Measurements from ENCODE around the gene ATP13A4. TPM values are rescaled to one million over a fixed set of nuclear protein-coding genes. Genes with fewer than 3 reads are reported as not detected.

Gene ATP13A4
- total RNA-seq, 1 donor from 2014 or later = 0.15 TPM

DNA sequence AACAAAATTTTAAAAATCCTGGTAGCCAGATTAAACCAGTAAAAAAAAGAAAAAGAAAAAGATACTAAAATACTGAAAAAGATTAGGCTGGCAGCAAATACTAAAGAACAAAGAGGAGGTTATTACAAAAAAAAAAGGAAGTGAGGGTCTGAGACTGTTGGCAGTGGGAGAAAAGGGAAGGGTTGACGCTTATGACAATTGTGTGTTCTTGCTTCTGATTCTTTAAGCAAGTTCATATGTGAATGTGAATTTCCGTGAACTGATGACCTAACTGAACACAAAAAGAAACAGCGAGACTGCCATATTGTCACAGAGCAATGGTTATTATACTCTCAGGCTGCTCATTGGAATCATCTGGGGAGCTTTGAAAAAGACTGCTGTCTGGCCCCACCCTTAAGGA lies 56.5 kb downstream of the ATP13A4 start:
- no peak for DNase-seq (ENCODE audit: low read depth)

DNA sequence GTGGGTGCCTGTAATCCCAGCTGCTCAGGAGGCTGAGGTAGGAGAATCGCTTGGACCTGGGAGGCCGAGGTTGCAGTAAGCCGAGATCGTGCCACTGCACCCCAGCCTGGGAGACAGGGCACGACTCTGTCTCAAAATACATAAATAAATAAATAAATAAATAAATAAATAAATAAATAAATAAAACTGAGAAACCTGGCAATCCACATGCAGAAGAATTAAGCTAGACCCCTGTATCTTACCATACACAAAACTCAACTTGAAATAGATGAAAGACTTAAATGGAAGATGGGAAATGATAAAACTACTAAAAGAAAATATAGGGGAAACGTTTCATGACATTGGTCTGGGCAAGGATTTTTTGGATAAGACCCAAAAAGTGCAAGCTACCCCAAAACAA lies 58.0 kb downstream of the ATP13A4 start:
- no peak for DNase-seq (ENCODE audit: low read depth)

DNA sequence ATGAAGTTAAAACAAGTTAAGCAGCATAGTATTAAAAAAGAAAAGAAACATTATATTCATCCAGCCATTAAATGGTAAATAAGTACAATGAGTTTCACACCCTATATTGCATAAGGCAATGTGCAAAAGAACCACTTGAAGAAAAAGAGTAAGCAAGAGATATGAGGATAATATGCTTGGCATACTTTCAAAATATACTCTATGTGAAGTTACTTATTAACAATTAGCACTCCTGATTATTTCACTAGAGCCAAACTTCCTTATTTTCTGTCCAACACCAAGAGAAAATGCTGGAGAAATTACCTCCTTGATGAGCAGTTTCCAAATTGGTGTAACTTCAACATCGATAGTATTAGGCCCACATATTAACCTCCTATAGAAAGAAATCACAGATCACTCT lies 63.7 kb downstream of the ATP13A4 start:
- peak; percentile 2 for DNase-seq (ENCODE audit: low read depth)

DNA sequence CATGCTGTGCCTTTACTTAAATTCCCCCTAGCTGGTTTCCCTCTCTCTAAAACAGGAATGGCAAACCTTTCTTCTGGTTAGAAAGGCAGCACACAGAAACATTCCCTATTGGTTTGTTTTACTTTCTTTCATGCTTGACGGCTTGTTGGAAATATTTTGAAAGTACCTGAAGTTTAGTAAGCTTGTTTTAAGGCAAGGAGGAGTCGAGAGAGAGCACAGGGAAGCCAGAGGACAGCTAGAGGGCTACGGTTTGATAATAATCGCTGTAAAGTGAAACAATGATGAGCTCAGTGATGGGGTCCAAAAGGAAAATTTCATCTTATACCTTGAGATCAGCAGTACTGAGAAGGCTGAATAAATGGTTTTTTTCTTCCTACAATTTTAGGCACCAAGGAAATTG lies 64.1 kb downstream of the ATP13A4 start:
- DNase-seq (ENCODE audit: low read depth) = no peak

DNA sequence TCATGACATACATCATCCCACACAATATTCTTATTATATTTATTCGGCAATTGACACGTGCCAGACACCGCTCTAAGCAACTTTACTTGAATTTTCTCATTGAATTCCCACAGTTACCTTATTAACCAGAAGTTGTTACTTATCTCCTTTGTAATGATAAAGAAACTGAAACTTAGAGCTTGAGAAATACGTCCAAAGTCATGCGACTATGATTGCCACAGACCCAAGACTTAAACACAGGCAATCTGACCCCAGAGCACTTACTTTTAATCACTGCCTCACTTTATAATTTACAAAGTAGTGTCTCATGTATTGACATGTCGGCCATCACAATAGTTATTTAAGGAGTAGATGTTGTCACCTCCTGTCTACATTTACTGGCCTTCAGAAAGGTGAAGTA lies 64.7 kb downstream of the ATP13A4 start:
- DNase-seq (ENCODE audit: low read depth) = no peak

DNA sequence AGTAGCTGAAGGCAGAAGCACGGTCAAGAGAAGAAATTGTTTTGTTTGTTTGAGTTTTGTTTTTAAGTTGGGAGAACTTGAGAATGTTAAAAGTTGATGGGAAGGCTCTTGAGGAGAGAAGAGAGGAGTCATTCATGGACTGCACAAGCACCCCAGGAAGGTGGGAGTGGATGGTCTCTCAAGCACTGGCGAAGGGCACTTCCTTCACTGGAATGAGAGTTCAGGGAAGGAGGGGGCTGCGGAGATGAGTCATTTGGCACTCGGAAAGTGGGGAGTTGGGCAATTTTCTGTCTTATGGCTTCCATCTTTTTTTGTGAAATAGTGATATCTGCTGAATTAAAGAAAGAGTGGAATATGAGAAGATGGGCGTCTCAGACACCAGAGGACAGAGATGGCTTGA lies 66.0 kb downstream of the ATP13A4 start:
- DNase-seq (ENCODE audit: low read depth) = no peak

DNA sequence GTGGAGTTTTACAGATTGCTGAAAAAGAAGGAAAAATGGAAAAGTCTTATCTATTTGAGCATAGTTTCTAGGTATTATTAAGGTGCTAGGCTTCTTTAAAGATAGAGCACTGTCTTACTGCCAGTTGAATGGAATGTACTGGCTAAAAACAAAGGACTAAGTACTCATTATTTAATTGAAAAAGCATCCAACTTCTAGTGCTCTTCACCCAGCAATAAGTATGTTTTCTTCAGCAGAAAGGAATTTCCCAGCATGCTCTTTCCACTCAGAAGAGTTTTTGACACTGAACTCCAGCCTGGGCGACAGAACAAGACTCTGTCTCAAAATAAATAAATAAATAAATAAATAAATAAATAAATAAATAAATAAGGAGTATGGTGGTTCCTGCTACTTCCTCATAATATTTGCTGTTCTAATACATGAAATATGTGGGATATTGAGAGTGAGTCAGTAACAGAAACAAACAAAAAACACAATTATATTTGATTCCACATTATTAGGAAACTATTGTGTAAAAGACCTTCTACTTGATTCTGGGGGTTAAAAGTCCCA lies 70.6 kb downstream of the ATP13A4 start:
- DNase-seq (ENCODE audit: low read depth) = no peak

DNA sequence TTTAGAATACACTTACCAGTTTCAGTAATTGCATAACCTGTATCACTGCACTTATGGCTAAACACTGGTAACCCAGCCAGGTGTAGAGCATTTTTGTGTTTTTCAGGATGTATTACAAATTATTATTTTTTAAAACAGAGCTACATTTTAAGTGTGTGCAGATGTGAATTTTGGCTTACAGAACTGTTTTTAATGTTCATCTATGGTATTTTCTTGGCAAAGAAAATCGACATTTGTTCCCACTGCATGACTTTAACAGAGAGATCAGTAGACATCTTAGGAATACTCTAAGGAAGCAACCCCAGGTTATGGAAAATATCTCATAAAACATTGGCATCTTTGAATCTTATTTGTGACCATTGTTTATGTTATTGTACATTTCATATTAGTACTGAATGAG lies 73.3 kb downstream of the ATP13A4 start:
- DNase-seq (ENCODE audit: low read depth) = no peak

DNA sequence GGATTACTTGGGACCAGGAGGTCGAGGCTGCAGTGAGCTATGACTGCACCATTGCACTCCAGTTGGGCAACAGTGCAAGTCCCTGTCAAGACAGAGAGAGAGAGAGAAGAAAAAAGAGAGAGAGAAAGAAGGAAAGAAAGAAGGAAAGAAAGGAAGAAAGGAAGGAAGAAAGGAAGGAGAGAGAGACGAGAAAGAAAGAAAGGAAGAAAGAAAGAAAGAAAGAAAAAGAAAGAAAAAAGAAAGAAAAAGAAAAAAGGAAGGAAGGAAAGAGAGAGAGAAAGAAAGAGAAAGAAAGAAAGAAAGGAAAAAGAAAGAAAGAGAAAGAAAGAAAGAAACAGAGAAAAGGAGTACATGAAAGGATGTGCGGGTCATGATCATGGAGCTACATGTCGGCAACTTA lies 80.2 kb downstream of the ATP13A4 start:
- DNase-seq (ENCODE audit: low read depth) = no peak

DNA sequence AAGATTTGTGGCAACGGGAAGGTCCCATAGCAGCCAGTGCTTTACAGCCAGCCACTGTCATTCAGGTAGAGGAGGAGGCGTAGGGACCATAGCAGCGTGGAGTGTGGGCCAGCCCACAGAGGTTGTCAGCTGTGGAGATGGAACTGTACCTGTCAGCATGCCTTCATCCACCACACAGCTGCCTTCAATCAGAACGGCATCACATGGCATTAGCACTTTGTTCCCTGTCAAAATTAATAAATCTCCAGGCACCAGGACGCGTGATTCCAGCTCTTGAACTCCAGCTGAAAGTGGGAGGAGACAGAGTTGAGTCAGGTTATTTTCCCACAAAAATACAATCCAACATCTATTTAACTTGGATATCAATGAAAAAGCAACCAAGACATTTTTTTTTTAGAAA lies 84.0 kb downstream of the ATP13A4 start:
- no peak for DNase-seq (ENCODE audit: low read depth)

DNA sequence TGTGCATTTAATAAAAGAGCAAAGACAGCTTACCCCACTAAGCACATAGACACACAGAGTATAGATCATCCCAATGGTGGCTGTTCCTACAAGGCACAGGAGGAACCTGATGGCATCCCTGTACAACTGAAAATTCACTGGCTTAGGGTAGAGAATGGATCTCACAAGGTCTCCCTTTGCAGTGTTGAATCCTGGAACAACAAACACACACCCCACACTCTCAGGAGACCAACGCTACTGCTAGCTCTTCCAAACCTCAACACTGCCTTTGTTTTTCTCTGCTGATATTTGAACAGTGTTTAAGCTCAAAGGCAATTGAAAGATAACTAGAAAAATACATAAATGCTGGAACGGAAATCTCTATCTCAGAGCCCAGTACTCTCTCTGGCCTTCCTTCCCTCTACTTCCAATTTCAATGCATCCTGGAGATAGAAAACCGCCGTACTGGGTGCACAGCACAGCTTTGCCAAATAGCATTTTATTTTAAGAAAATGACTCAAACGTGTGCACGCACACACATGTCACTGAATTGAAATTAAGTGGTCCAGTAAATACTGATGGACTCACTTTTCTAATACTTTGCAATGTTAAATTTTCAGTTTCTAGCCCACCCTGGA lies 88.6 kb downstream of the ATP13A4 start:
- no peak for DNase-seq (ENCODE audit: low read depth)

DNA sequence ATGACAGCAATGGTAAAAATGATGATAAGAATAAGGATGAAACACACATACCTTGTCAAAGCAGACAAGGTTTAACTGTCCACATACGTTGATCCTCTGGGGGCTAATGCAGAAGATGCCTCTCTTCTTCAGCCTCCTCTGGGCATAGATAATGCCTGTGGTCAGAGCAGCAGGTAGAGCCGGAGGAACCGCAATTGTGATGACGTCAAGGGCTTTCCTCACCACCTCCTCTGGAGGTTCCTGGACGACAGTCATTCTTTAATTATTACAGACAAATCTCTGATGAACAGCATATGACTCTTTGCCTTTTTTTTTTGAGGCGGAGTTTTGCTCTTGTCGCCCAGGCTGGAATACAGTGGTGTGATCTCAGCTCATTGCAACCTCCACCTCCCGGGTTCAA lies 89.8 kb downstream of the ATP13A4 start:
- DNase-seq (ENCODE audit: low read depth) = no peak

DNA sequence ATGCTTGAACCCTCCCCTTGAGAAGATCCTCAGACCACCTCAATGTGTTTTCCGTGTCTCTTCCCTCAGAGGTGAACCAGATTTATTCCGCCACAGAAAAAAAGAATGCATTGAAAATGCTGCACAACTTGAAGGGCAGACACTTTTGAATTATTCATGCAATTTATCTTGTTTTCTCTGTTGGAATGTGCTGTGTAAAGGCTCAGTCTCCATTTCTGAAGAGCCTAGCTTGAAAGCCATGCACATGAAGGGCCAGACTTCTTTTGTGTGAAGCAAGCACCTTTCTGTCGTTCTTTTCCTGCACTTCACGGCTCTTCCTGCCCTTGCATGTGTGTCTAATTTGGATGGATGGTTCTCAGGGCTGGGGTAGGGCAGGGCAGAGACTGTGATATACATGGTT lies 97.2 kb downstream of the ATP13A4 start:
- no peak for DNase-seq (ENCODE audit: low read depth)

DNA sequence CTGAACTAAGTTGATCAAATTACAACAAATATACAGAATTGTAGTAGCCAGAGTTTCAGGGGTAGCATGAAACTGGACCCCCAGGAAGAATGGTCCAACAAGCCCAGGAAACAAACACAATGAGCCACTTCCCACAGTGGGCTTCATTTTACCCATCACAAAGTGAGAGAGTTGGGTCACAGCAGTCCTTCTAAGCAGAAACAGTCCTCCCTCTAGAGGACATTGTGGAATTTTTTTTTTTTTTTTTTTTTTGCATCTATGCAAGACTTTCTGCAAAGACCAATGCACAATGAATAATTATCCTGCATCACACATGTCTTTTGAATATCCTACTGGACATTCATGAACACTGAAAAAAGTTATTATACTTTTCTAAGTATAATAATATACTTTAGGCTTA lies 102.4 kb downstream of the ATP13A4 start:
- DNase-seq (ENCODE audit: low read depth) = peak; percentile 1

DNA sequence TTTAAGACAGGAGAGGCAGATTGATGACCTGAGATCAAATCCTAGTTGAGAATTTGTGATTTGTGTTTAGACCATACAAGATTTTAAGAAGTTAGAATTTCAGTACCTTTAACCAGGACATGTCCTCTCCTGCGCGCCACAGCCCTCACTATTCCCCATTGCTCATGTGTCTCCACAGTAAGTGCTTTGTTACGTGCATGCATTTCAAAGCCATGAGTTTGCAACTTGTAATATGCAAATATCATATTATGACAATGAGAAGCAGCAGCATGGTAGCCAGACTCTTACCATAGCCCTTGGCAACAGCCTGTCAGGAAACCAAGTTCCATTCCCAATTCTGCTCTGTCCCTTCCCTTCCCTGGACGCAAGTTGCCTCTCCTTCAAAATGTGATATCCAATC lies 102.8 kb downstream of the ATP13A4 start:
- DNase-seq (ENCODE audit: low read depth) = no peak

DNA sequence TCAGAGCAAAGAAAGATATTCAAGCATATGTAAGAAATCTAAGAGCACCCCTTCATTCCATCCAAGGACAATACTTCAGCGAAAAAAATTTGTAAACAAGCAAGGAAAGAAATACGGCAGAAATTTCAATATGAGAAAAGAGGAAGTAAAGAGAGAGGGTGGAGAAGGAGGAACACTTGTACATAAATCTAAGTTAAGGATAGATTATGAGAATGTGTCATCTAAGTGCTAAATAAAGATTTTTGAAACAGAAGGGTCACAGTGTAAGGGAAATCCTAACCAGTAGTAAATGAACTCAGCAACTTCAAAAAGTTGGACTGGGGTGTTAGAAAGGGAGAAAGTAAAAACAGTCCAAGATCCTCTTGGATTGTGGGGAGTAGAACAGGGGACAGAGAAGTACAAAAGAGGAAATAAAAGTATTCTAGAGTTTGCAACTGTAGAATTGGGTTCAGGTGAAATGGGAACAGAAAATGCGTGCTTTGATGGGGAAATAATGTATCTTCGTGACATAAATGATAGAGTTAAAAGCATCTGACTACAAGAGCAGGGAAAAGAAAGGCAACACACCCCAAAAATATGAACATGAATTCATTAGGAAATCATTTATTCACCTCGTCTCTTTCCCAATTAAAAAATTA lies 107.6 kb downstream of the ATP13A4 start:
- DNase-seq (ENCODE audit: low read depth) = no peak

DNA sequence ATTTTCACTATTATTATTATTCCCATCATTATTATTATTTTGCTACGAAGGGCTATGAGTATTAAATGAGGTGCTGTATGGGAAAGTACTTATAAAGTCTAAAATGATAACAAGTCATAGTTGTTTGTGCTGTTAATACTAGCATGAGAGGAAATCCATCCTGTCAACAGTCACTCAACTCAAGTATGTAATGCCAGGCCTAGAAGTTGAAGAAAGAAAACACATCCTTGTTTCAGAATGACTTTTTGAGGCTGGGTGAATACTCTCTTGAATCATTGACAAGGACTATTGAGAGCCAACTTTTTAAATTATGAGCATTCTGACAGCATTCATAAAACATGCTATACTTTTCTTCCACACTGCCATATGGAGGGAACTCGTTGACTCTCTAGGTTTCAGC lies 115.3 kb downstream of the ATP13A4 start:
- DNase-seq (ENCODE audit: low read depth) = no peak

DNA sequence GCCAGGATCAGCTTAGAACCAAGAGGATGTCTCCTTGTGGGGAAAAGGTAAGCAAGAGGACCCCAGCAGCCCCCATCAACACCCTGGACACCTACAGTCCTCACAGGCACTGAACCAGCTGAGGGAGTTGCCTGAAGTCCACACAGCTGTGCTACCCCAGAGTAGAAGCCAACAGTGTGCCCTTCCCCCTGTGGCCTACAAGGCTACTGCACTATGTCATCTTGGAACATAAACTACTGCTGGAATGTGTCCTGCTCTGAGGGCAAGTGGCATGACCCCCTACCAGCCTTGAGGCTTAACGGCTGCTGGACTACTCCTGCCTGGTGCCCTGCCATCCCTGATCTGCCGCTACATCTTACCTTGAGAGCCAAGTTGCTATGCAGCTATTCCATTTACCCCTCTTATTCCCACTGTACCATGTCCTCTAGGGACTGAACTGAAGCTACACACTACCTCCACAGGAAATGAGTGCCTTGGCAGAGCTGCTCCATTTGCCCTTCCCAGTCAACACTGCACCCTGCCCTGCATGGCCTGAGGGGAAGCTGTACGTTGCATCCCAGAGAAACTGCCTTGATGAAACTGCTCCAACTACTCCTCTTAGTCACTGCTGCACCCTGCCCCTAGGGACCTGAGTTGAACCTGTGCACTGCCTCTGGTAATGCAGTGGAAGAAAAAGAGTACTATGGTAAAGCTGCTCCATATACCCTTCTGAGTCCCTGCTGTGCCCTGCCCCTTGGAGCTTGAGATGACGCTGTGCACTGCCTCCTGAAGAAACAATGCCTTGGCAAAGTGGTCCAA lies 135.9 kb downstream of the ATP13A4 start:
- DNase-seq (ENCODE audit: low read depth) = no peak

DNA sequence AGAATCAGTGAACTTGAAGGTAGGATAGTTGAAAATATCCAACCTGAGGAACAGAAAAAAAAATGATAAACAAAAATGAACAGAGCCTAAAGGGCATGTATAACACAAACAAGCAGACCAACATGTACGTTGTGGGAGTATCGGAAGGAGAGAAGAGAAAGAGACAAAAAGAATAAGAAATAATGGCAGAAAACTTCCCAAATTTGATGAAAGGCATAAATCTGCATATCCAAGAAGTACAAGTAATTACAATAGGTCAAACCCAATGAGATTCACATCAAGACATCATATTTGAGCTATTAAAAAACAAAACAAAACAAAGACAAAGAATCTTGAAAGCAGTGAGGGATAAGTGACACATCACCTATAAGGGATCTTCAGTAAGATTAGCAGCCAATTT lies 138.1 kb downstream of the ATP13A4 start:
- no peak for DNase-seq (ENCODE audit: low read depth)

DNA sequence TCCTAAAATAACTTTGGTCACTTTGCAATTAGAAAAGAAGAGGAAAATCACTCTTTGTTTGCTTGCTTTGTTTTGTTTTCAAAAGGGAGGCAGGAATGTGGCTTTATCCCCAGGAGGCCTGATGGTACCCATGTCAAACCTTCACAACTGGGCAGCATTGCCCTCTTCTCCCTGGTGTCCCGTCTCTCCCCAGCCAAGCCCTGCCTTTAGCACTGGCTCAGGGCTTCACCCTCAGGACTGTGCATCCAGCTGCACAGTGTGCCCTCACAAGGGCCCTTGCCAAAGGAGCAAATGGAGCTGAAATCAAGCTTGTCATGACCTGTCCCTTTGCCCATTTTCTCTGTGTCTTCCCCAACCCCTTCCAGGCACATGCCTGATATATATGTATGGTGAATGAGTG lies 147.0 kb downstream of the ATP13A4 start:
- no peak for DNase-seq (ENCODE audit: low read depth)

DNA sequence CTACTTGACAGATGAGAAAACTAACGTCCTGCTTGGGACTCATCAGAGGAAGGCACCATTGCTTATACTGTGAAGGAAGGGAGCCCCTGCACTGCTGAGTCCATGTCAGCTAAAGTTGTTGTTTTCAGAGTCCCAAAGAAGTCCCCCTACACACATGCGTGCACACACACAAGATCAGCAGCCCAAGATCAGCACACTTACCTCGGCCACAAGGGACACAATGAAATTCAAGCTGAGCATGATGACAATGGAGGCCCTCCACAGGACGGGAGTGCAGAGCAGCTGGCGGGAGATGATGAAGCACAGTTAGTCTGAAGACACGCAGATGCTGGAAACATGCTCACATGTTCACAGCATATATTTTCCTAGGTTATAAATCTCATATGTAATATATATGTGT lies 147.6 kb downstream of the ATP13A4 start:
- no peak for DNase-seq (ENCODE audit: low read depth)

DNA sequence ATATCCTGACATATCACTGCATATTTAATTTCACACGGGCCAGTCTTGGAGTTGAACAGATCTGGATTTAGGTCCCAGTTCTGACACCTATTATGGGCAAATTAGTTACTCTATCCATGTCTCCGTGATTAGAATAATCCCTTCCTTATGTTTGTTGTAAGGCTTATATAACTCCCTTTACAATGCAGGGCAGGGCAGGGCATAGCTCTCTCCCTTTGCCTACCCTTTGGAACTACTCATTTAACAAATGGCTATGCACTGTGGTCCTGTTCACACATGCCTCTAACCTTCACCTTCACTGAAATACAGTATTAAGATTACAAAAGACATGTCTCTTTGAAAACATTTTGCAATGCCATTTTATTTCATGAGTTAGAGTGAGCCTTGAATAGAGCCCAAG lies 151.4 kb downstream of the ATP13A4 start:
- DNase-seq (ENCODE audit: low read depth) = no peak

DNA sequence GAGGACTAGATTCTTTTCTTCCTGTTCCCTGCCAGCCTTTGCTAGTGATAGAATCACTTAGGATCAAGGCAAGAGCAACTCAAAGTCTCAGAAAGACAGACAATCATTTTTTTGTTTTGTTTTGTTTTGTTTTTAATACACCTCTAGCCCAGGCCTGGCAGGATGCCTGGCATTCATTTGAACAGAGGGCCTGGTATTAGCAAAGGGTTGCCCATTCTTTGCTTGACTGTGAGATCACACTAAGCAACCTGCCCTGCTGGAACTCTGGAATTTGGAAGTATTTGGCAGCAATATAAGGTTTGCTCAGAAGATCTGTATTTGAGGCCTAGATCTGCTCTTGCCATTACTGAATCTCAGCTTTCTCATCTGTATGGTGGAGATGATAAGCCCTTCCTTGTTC lies 154.4 kb downstream of the ATP13A4 start:
- DNase-seq (ENCODE audit: low read depth) = peak; percentile 1

All from renal cortical epithelial cell (primary cell).